Thyroid gland (tissue), 4 donors: ENCODE results near the gene ADRA2C. TPM values are rescaled to one million over a fixed set of nuclear protein-coding genes. Genes with fewer than 3 reads are reported as not detected.

ENCODE experiments used
- DNase-seq, 2 donors: peaks; one replicate each; pipeline ENCODE4 v3.0.0-alpha.2; 2019
- H3K27ac ChIP-seq, 3 donors: fragments of 200-600 bp; sonication (generic); 1 replicate in 2 of 3; 2 replicates in 1 of 3; pipeline ENCODE4 v1.5.1; 2016 to 2019; ENCODE audit warnings: mild to moderate bottlenecking in 1 of 3, moderate library complexity in 1 of 3
- H3K27me3 ChIP-seq: fragments of 200-600 bp; sonication (generic); one replicate; pipeline ENCODE4 v1.5.1; 2019
- H3K36me3 ChIP-seq, 2 donors: fragments of 200-600 bp; sonication (generic); one replicate each; pipeline ENCODE4 v1.5.1; 2016 to 2019
- H3K4me1 ChIP-seq, 2 donors: fragments of 200-600 bp; sonication (generic); one replicate each; pipeline ENCODE4 v1.5.1; 2017 to 2019
- H3K4me3 ChIP-seq, 3 donors: fragments of 200-600 bp; sonication (generic); replicated peaks in 1 of 3; 1 replicate in 2 of 3; 2 replicates in 1 of 3; pipeline ENCODE4 v1.5.1; 2016; ENCODE audit warnings: mild to moderate bottlenecking in 1 of 3
- H3K9me3 ChIP-seq: fragments of 200-600 bp; sonication (generic); one replicate; pipeline ENCODE4 v1.5.1; 2017
- POLR2A ChIP-seq, 2 donors: fragments of 450-650 bp; IDR thresholded peaks; one replicate each; pipeline ENCODE4 v1.6.1; 2017; ENCODE audit warnings: antibody characterized with exemption in 2 of 2, mild to moderate bottlenecking in 2 of 2, moderate library complexity in 1 of 2
- WGBS, 2 donors: methylation state at CpG; one replicate each; pipeline ENCODE4 v1.1.5; 2017; 5-methylcytosine and 5-hydroxymethylcytosine counted together
- intact Hi-C: fragments of 100-400 bp; cut with DNase I; formaldehyde crosslinking; loops from one replicate; pipeline ENCODE4 v1.15.1; 2023
- total RNA-seq, 4 donors: library from RNA; depleted of rRNA; stranded (reverse); fragments of >200 nt; gene quantifications; one replicate each; pipeline ENCODE4 v1.2.3, GENCODE V29; 2016
- TF ChIP-seq, protein P1 (sequence below), 6 experiments: fragments of 200-600 bp in 3 of 6; fragments of 450-650 bp in 3 of 6; sonication (generic) in 3 of 6; IDR thresholded peaks; one replicate each; pipeline ENCODE4 v1.5.1; 2016 to 2019; ENCODE audit warnings: antibody characterized with exemption in 6 of 6, mild to moderate bottlenecking in 2 of 6, inconsistent platforms in 1 of 6, moderate library complexity in 1 of 6

The ADRA2C gene
- total RNA-seq, 4 donors from 2014 or later, result 0.45 to 3.5 (median 1.1) TPM

DNA sequence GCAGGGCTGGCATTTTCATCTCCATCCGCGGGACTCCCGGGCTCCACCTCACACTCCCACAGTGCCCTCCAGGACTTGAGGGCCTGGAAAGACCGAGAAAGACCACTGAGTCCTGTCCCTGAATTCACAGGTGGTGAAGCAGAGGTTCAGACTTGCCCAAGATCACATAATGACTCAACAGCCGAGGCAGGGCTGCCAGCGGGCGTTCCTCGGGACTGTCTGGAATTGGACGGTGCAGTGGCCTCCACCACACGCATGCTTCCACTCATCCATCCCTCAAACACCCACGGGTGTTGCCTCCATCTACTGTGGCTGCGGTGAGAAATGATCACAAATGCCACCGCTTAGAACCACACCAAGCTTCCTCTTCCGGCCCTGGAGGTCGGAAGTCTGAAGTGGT lies 6.9 kb upstream of the ADRA2C start:
- 92 to 94% methylated on average over 15 of the region's 15 CpGs for WGBS, 2 donors
- Histone ChIP-seq H3K4me3 (no peak overlapping the region), H3K36me3 (no peaks in the 10 kb centered on the region), H3K9me3 (no peaks in the 10 kb centered on the region), H3K27me3 (no peaks in the 10 kb centered on the region), H3K4me1 (no peaks in the 10 kb centered on the region), H3K27ac (no peak overlapping the region)
- intact Hi-C loops, result no loop called here
- TF ChIP-seq, protein P1, sequence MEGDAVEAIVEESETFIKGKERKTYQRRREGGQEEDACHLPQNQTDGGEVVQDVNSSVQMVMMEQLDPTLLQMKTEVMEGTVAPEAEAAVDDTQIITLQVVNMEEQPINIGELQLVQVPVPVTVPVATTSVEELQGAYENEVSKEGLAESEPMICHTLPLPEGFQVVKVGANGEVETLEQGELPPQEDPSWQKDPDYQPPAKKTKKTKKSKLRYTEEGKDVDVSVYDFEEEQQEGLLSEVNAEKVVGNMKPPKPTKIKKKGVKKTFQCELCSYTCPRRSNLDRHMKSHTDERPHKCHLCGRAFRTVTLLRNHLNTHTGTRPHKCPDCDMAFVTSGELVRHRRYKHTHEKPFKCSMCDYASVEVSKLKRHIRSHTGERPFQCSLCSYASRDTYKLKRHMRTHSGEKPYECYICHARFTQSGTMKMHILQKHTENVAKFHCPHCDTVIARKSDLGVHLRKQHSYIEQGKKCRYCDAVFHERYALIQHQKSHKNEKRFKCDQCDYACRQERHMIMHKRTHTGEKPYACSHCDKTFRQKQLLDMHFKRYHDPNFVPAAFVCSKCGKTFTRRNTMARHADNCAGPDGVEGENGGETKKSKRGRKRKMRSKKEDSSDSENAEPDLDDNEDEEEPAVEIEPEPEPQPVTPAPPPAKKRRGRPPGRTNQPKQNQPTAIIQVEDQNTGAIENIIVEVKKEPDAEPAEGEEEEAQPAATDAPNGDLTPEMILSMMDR (IDR thresholded peaks at IDR 0.05), result no peak
- no peak for TF ChIP-seq POLR2A (IDR thresholded peaks at IDR 0.05)
- no peak for DNase-seq

DNA sequence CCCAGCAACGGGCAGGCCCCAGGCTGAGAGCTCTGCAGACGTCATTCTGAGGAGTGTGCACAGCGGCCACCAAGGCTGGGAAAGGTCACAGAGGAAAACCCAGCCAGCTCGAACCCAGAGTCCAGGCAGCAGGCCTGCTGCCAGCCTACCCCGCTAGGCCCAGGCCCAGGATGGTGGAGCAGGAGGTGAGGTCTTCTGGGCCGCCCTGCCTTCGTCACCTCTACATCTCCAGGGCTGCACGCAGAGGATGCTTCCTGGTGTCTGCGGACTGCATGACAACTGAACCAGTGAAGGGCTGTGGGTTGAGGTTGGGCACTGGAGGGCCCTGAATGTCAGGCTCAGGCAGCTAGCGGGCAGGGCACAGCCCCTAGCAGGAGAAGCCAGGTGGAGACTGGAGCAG lies 5.8 kb upstream of the ADRA2C start:
- Histone ChIP-seq H3K27me3 (no peaks in the 10 kb centered on the region), H3K9me3 (no peaks in the 10 kb centered on the region), H3K27ac (no peak overlapping the region), H3K4me3 (no peak overlapping the region), H3K4me1 (peaks cover 0 to 3% of the 10 kb centered on the region in 2 donors), H3K36me3 (no peaks in the 10 kb centered on the region)
- no peak for DNase-seq
- TF ChIP-seq, protein P1 (IDR thresholded peaks at IDR 0.05), result no peak
- no peak for TF ChIP-seq POLR2A (IDR thresholded peaks at IDR 0.05)
- WGBS, 2 donors, result 88 to 97% methylated on average over 6 to 10 of the region's 10 CpGs
- intact Hi-C loops, result no loop called here

DNA sequence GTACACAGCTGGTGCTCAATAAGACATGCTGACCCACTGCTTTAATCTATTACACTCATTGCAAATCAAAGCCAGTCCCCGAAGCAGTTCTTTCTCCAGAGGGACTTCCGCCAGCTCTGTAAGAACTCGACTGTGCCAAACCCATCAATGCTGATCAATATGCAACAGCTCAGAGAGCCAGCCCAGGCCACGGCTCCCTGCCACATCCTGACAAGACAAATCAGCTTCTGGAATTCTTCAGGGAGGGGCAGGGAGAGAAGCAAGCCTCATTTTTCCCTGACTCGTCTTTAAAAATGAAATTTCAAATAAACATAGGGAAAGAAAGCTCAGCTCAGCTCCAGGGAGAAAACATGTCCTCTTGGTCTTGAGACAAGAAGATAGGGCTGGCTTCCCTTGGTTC lies 5.3 kb upstream of the ADRA2C start:
- intact Hi-C loops, result no loop called here
- Histone ChIP-seq H3K27me3 (no peaks in the 10 kb centered on the region), H3K36me3 (no peaks in the 10 kb centered on the region), H3K4me1 (peaks cover 0 to 3% of the 10 kb centered on the region in 2 donors), H3K27ac (no peak overlapping the region), H3K9me3 (no peaks in the 10 kb centered on the region), H3K4me3 (no peak overlapping the region)
- DNase-seq, result no peak
- WGBS, 2 donors, result 55 to 69% methylated on average over 5 of the region's 5 CpGs
- TF ChIP-seq, protein P1 (IDR thresholded peaks at IDR 0.05), result no peak
- no peak for TF ChIP-seq POLR2A (IDR thresholded peaks at IDR 0.05)

DNA sequence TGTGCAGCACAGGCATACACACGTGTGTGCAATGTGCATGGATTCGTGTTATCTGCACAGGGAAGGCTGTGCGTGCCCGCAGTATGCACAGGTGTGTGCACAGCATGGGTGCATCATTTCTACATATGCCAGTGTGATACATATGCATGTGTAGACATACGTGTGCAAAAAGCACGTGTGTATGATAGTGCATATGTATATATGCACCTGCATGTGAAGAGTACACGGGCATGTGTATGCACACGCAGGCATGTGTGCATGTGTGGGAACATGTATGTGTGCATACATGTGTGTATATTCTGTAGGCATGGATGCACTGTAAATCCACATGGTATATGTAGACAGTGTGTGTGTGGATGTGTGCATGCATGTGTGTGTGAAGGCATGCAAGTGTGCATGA lies 3.9 kb upstream of the ADRA2C start:
- intact Hi-C loops, result no loop called here

DNA sequence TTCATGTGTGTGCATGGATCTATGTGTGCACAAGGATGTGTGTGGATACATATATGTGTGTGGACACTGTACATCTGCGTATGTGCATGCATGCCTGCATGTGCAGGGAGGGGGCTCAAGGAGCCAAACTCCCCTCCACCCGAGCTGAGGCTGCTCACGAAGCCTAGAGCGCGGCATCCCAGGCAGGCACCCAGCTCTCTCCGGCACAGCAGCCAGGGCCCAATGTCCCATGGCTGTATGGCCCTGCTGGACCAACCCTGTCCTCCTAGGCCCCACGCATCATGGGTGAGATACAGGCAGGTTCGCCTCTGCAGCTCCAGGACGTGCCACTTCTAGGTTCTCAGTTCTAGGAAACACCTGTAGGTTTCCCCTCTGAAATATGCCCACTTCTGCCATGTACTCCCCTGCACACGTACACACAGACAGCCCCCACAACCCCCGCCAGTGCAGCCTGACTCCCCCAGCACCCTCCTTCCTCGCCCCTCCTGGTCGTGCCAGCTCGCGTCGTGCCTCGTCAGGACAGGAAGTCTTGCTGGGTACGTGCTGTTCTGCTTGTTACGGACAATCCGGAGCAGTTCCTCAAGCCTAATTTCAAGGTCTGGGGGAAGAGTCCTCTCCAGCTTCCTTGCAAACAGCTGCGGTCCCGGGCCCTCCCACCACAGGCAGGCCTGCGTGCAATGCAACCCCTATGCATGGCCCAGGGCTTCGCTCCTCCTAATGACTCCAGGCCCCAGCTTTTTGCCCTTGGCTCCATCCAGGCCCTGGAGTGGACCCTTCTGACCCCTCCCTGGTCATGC lies 3.2 kb upstream of the ADRA2C start:
- H3K4me3 ChIP-seq, result no peak overlapping the region
- no peak overlapping the region for H3K27ac ChIP-seq
- H3K27me3 ChIP-seq, result peaks cover 2% of the 10 kb centered on the region
- no peak for DNase-seq
- H3K36me3 ChIP-seq, result no peaks in the 10 kb centered on the region
- peaks cover 0 to 3% of the 10 kb centered on the region in 2 donors for H3K4me1 ChIP-seq
- intact Hi-C loops, result no loop called here
- TF ChIP-seq POLR2A (IDR thresholded peaks at IDR 0.05), result no peak
- no peaks in the 10 kb centered on the region for H3K9me3 ChIP-seq
- WGBS, 2 donors, result 73 to 83% methylated on average over 17 to 24 of the region's 24 CpGs

More for the DNA sequence above, 3.9 kb upstream of the ADRA2C start:
- no peak for DNase-seq
- peaks cover 0 to 3% of the 10 kb centered on the region in 2 donors for H3K4me1 ChIP-seq
- 78 to 84% methylated on average over 8 of the region's 8 CpGs for WGBS, 2 donors
- no peak overlapping the region for H3K4me3 ChIP-seq
- H3K27me3 ChIP-seq, result no peaks in the 10 kb centered on the region
- H3K9me3 ChIP-seq, result no peaks in the 10 kb centered on the region
- H3K36me3 ChIP-seq, result no peaks in the 10 kb centered on the region
- TF ChIP-seq POLR2A (IDR thresholded peaks at IDR 0.05), result no peak
- TF ChIP-seq, protein P1 (IDR thresholded peaks at IDR 0.05), result no peak
- H3K27ac ChIP-seq, result no peak overlapping the region
